Measurements from ENCODE around the gene CEP76.
A peak's percentile ranks its signal among the peaks of the same experiment; 100 is the strongest.

CEP76 gene

GRCh38 chr18:12689256-12689850, 13.2 kb downstream of the CEP76 start:
- H3K18ac ChIP-seq (ENCODE audit: low read length), result no peak overlapping the region

GRCh38 chr18:12686100-12686499, 16.4 kb downstream of the CEP76 start:
- H2BK12ac ChIP-seq (ENCODE audit: low read length), result no peak overlapping the region
- H3K23ac ChIP-seq (ENCODE audit: low read length), result no peak overlapping the region
- no peaks in the 10 kb centered on the region for H3K27me3 ChIP-seq (ENCODE audit: insufficient read depth, low read length)
- no peak overlapping the region for H2BK5ac ChIP-seq (ENCODE audit: low read depth, low read length, poor library complexity)
- H3K9ac ChIP-seq (ENCODE audit: low read length), result no peak overlapping the region
- WGBS (ENCODE audit: extremely low coverage, insufficient coverage, insufficient read length), result no CpG with 5 or more reads among the region's 3 CpGs
- H3K36me3 ChIP-seq (ENCODE audit: control insufficient read depth in 1 of 2, insufficient read depth in 2 of 2, low read length in 2 of 2), result peaks cover 7 to 8% of the 10 kb centered on the region in 2 experiments
- H3K14ac ChIP-seq (ENCODE audit: low read length), result no peak overlapping the region
- H3K4me3 ChIP-seq (ENCODE audit: low read depth, low read length), result no peak overlapping the region
- DNase-seq, result peak in 1 of 2 donors; percentile 2
- H3K9me3 ChIP-seq (ENCODE audit: insufficient read depth, low read depth, low read length), result no peaks in the 10 kb centered on the region
- H2BK120ac ChIP-seq (ENCODE audit: insufficient read depth, low read length, poor library complexity), result no peak overlapping the region
- H3K4me1 ChIP-seq (ENCODE audit: control insufficient read depth in 1 of 2, insufficient read depth in 2 of 2, low read length in 2 of 2), result no peaks in the 10 kb centered on the region
- H4K8ac ChIP-seq (ENCODE audit: low read depth, low read length), result no peak overlapping the region
- no peaks in the 10 kb centered on the region for H3K79me1 ChIP-seq (ENCODE audit: low read length)
- H3K4ac ChIP-seq (ENCODE audit: low read depth, low read length), result no peak overlapping the region
- H3K4me2 ChIP-seq (ENCODE audit: low read length), result no peak overlapping the region
- no peaks in the 10 kb centered on the region for H3K79me2 ChIP-seq (ENCODE audit: control insufficient read depth, insufficient read depth, low read length, poor library complexity)
- H2AK5ac ChIP-seq (ENCODE audit: low read length), result no peak overlapping the region
- no peak overlapping the region for H4K91ac ChIP-seq (ENCODE audit: low read depth, low read length)
- H3K27ac ChIP-seq (ENCODE audit: low read depth, low read length), result no peak overlapping the region
- no peak overlapping the region for H3K18ac ChIP-seq (ENCODE audit: low read length)
- H4K12ac ChIP-seq (ENCODE audit: low read depth, low read length), result no peak overlapping the region
- no peak overlapping the region for H2AFZ ChIP-seq (ENCODE audit: insufficient read depth, low read length, poor library complexity)

More at GRCh38 chr18:12689256-12689850, 13.2 kb downstream of the CEP76 start:
- Histone ChIP-seq H3K9me3 (ENCODE audit: insufficient read depth, low read depth, low read length) (no peaks in the 10 kb centered on the region), H3K23ac (ENCODE audit: low read length) (no peak overlapping the region), H3K4ac (ENCODE audit: low read depth, low read length) (no peak overlapping the region), H4K8ac (ENCODE audit: low read depth, low read length) (no peak overlapping the region), H2AFZ (ENCODE audit: insufficient read depth, low read length, poor library complexity) (no peak overlapping the region), H3K27me3 (ENCODE audit: insufficient read depth, low read length) (no peaks in the 10 kb centered on the region), H3K36me3 (ENCODE audit: control insufficient read depth in 1 of 2, insufficient read depth in 2 of 2, low read length in 2 of 2) (peaks cover 1 to 7% of the 10 kb centered on the region in 2 experiments), H3K4me3 (ENCODE audit: low read depth, low read length) (no peak overlapping the region), H3K27ac (ENCODE audit: low read depth, low read length) (no peak overlapping the region), H3K79me1 (ENCODE audit: low read length) (no peaks in the 10 kb centered on the region), H3K9ac (ENCODE audit: low read length) (no peak overlapping the region), H3K4me2 (ENCODE audit: low read length) (no peak overlapping the region), H2BK5ac (ENCODE audit: low read depth, low read length, poor library complexity) (no peak overlapping the region), H4K91ac (ENCODE audit: low read depth, low read length) (no peak overlapping the region), H3K14ac (ENCODE audit: low read length) (no peak overlapping the region), H2AK5ac (ENCODE audit: low read length) (no peak overlapping the region), H2BK120ac (ENCODE audit: insufficient read depth, low read length, poor library complexity) (no peak overlapping the region), H3K4me1 (ENCODE audit: control insufficient read depth in 1 of 2, insufficient read depth in 2 of 2, low read length in 2 of 2) (no peaks in the 10 kb centered on the region), H3K79me2 (ENCODE audit: control insufficient read depth, insufficient read depth, low read length, poor library complexity) (no peaks in the 10 kb centered on the region), H2BK12ac (ENCODE audit: low read length) (no peak overlapping the region), H4K12ac (ENCODE audit: low read depth, low read length) (no peak overlapping the region)
- no peak for DNase-seq
- WGBS (ENCODE audit: extremely low coverage, insufficient coverage, insufficient read length), result no CpG with 5 or more reads among the region's 4 CpGs

- Histone ChIP-seq H3K27ac (ENCODE audit: low read depth, low read length) (no peak overlapping the region), H3K4me1 (ENCODE audit: control insufficient read depth in 1 of 2, insufficient read depth in 2 of 2, low read length in 2 of 2) (no peaks in the 10 kb centered on the region), H3K4me2 (ENCODE audit: low read length) (no peak overlapping the region), H4K12ac (ENCODE audit: low read depth, low read length) (no peak overlapping the region), H2BK120ac (ENCODE audit: insufficient read depth, low read length, poor library complexity) (no peak overlapping the region), H3K79me1 (ENCODE audit: low read length) (no peaks in the 10 kb centered on the region), H3K9me3 (ENCODE audit: insufficient read depth, low read depth, low read length) (no peaks in the 10 kb centered on the region), H3K14ac (ENCODE audit: low read length) (no peak overlapping the region), H3K9ac (ENCODE audit: low read length) (no peak overlapping the region), H2AFZ (ENCODE audit: insufficient read depth, low read length, poor library complexity) (no peak overlapping the region), H3K4me3 (ENCODE audit: low read depth, low read length) (no peak overlapping the region), H4K8ac (ENCODE audit: low read depth, low read length) (peak overlapping the region; percentile 29), H3K23ac (ENCODE audit: low read length) (no peak overlapping the region), H4K91ac (ENCODE audit: low read depth, low read length) (no peak overlapping the region), H2AK5ac (ENCODE audit: low read length) (no peak overlapping the region), H2BK12ac (ENCODE audit: low read length) (no peak overlapping the region), H2BK5ac (ENCODE audit: low read depth, low read length, poor library complexity) (no peak overlapping the region), H3K4ac (ENCODE audit: low read depth, low read length) (no peak overlapping the region), H3K36me3 (ENCODE audit: control insufficient read depth in 1 of 2, insufficient read depth in 2 of 2, low read length in 2 of 2) (peaks cover 17 to 18% of the 10 kb centered on the region in 2 experiments), H3K79me2 (ENCODE audit: control insufficient read depth, insufficient read depth, low read length, poor library complexity) (no peaks in the 10 kb centered on the region), H3K18ac (ENCODE audit: low read length) (no peak overlapping the region), H3K27me3 (ENCODE audit: insufficient read depth, low read length) (no peaks in the 10 kb centered on the region)
- no CpG with 5 or more reads among the region's 8 CpGs for WGBS (ENCODE audit: extremely low coverage, insufficient coverage, insufficient read length)
- no peak for DNase-seq
Measured at GRCh38 chr18:12679183-12679786, 23.2 kb downstream of the CEP76 start.

- H3K79me1 ChIP-seq (ENCODE audit: low read length), result no peaks in the 10 kb centered on the region
- no peaks in the 10 kb centered on the region for H3K79me2 ChIP-seq (ENCODE audit: control insufficient read depth, insufficient read depth, low read length, poor library complexity)
- no peak overlapping the region for H2BK5ac ChIP-seq (ENCODE audit: low read depth, low read length, poor library complexity)
- H3K36me3 ChIP-seq (ENCODE audit: control insufficient read depth in 1 of 2, insufficient read depth in 2 of 2, low read length in 2 of 2), result peaks cover 0 to 2% of the 10 kb centered on the region in 2 experiments
- H2BK120ac ChIP-seq (ENCODE audit: insufficient read depth, low read length, poor library complexity), result no peak overlapping the region
- H3K4me2 ChIP-seq (ENCODE audit: low read length), result no peak overlapping the region
- no peak overlapping the region for H3K4me3 ChIP-seq (ENCODE audit: low read depth, low read length)
- no peak for DNase-seq
- no peak overlapping the region for H4K91ac ChIP-seq (ENCODE audit: low read depth, low read length)
- H4K12ac ChIP-seq (ENCODE audit: low read depth, low read length), result no peak overlapping the region
- no CpG with 5 or more reads among the region's 5 CpGs for WGBS (ENCODE audit: extremely low coverage, insufficient coverage, insufficient read length)
- H2AFZ ChIP-seq (ENCODE audit: insufficient read depth, low read length, poor library complexity), result no peak overlapping the region
- no peak overlapping the region for H3K23ac ChIP-seq (ENCODE audit: low read length)
- no peak overlapping the region for H3K9ac ChIP-seq (ENCODE audit: low read length)
- no peak overlapping the region for H2BK12ac ChIP-seq (ENCODE audit: low read length)
- no peak overlapping the region for H3K4ac ChIP-seq (ENCODE audit: low read depth, low read length)
- no peaks in the 10 kb centered on the region for H3K4me1 ChIP-seq (ENCODE audit: control insufficient read depth in 1 of 2, insufficient read depth in 2 of 2, low read length in 2 of 2)
- no peak overlapping the region for H3K27ac ChIP-seq (ENCODE audit: low read depth, low read length)
- no peak overlapping the region for H3K14ac ChIP-seq (ENCODE audit: low read length)
- H3K9me3 ChIP-seq (ENCODE audit: insufficient read depth, low read depth, low read length), result no peaks in the 10 kb centered on the region
- no peak overlapping the region for H2AK5ac ChIP-seq (ENCODE audit: low read length)
- H3K18ac ChIP-seq (ENCODE audit: low read length), result no peak overlapping the region
- H3K27me3 ChIP-seq (ENCODE audit: insufficient read depth, low read length), result no peaks in the 10 kb centered on the region
- no peak overlapping the region for H4K8ac ChIP-seq (ENCODE audit: low read depth, low read length)
Measured at GRCh38 chr18:12668041-12668440, 34.5 kb downstream of the CEP76 start.
